ENCODE measurements around the gene MXD4. TPM values are rescaled to one million over a fixed set of nuclear protein-coding genes. Genes with fewer than 3 reads are reported as not detected.

MXD4 gene, protein sequence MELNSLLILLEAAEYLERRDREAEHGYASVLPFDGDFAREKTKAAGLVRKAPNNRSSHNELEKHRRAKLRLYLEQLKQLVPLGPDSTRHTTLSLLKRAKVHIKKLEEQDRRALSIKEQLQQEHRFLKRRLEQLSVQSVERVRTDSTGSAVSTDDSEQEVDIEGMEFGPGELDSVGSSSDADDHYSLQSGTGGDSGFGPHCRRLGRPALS
- 10 to 100 TPM; 24.0 to 46.7 (median 32.7) TPM for polyA plus RNA-seq
- long read RNA-seq, donor 1 = 0 reads
- long read RNA-seq, donor 2, full-length matches to known transcripts = 5 of 5 reads
- long read RNA-seq, donor 2, partial matches to known transcripts = 0 of 5 reads
- long read RNA-seq, donor 2, other reads (novel, unspliced or antisense) = 0 of 5 reads
- long read RNA-seq, donor 3, full-length matches to known transcripts = 12 of 12 reads
- long read RNA-seq, donor 3, partial matches to known transcripts = 0 of 12 reads
- long read RNA-seq, donor 3, other reads (novel, unspliced or antisense) = 0 of 12 reads
- long read RNA-seq, donor 4 = 0 reads
- long read RNA-seq, donor 5, full-length matches to known transcripts = 10 of 10 reads
- long read RNA-seq, donor 5, partial matches to known transcripts = 0 of 10 reads
- long read RNA-seq, donor 5, other reads (novel, unspliced or antisense) = 0 of 10 reads
- long read RNA-seq, donor 6, full-length matches to known transcripts = 11 of 40 reads
- long read RNA-seq, donor 6, partial matches to known transcripts = 29 of 40 reads
- long read RNA-seq, donor 6, other reads (novel, unspliced or antisense) = 0 of 40 reads
- long read RNA-seq, donor 7 = 0 reads
- long read RNA-seq, donor 8, full-length matches to known transcripts = 2 of 2 reads
- long read RNA-seq, donor 8, partial matches to known transcripts = 0 of 2 reads
- long read RNA-seq, donor 8, other reads (novel, unspliced or antisense) = 0 of 2 reads
- long read RNA-seq, donor 9, full-length matches to known transcripts = 4 of 15 reads
- long read RNA-seq, donor 9, partial matches to known transcripts = 11 of 15 reads
- long read RNA-seq, donor 9, other reads (novel, unspliced or antisense) = 0 of 15 reads
- long read RNA-seq, donor 10, full-length matches to known transcripts = 20 of 20 reads
- long read RNA-seq, donor 10, partial matches to known transcripts = 0 of 20 reads
- long read RNA-seq, donor 10, other reads (novel, unspliced or antisense) = 0 of 20 reads

DNA sequence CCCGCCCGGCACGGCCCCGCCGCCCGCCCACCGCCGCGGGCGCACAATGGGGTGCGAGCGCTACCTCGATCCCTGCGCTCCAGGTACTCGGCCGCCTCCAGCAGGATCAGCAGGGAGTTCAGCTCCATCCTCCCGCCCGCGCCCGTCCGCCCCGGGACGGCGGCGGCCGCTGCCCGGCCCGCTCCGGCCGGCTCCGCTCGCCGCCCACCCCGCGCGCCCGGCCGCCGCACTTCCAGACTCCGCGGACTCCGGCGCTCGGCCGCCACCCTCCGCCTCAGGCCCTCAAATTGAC, at the start of gene MXD4:
MXD4 (minus strand) TSS at position 257 of the 292 bp plus-strand sequence; CDS start at position 128, 129 bp downstream.
- FAIRE-seq = no peak
- Histone ChIP-seq H3K36me3 (ENCODE audit: control insufficient read depth in 3 of 3, insufficient read depth in 2 of 3, low read depth in 1 of 3, low read length in 3 of 3) (peaks cover 0 to 42% (median 0%) of the 10 kb centered on the region in 3 donors), H3K27ac (ENCODE audit: low read depth in 1 of 3, low read length in 2 of 3) (peak within 1 kb of the TSS; percentile 82 to 98 (median 88)), H3K27me3 (ENCODE audit: control insufficient read depth in 3 of 3, insufficient read depth in 3 of 3, low read length in 3 of 3) (no peaks in the 10 kb centered on the region), H3K4me1 (ENCODE audit: control insufficient read depth in 3 of 3, insufficient read depth in 2 of 3, low read depth in 1 of 3, low read length in 2 of 3) (peaks cover 1 to 29% (median 10%) of the 10 kb centered on the region in 3 donors), H3K4me3 (ENCODE audit: low read depth in 1 of 3, low read length in 3 of 3) (peak within 1 kb of the TSS; percentile 87 to 92 (median 91)), H3K9me3 (ENCODE audit: control insufficient read depth in 2 of 2, insufficient read depth in 1 of 2, low read depth in 1 of 2, low read length in 1 of 2) (no peaks in the 10 kb centered on the region)
- 0 to 1% (median 0%) methylated on average over 23 to 46 of the region's 46 CpGs for WGBS, 3 donors
- no peak for DNase-seq

DNA sequence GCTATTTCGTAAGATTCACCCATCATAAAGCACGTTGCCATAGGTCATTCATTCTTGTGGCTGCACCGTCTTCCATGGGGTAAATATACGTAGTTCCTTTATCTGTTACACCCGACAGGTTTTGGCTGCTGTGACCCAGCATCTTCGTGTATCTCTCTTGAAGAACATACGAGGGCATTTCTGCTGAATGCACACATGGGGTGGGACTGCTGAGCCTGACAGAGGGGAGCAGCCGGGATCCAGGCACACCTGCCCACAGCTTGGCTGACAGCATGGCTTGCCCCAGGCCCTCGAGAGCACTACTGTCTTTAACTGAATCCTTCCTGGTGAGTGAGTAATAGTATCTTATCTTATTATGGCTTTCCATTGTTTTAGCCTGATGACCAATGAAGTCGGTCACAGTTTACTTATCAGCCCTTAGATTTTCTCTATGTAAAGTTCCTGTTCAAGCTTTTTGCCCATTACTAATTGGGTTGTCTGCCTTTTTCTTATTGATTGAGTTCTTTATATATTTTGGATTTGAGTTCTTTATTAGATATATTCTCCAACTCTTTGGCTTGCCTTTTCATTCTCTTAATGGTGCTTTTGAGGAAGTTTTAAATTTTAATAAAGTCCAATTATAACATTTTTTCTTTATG, 45.0 kb upstream of the MXD4 start:
- H3K36me3 ChIP-seq (ENCODE audit: control insufficient read depth in 3 of 3, insufficient read depth in 2 of 3, low read depth in 1 of 3, low read length in 3 of 3) = peaks cover 0 to 4% (median 0%) of the 10 kb centered on the region in 3 donors
- H3K27me3 ChIP-seq (ENCODE audit: control insufficient read depth in 3 of 3, insufficient read depth in 3 of 3, low read length in 3 of 3) = no peaks in the 10 kb centered on the region
- DNase-seq (no peak), FAIRE-seq (no peak)
- peaks cover 0 to 22% of the 10 kb centered on the region in 2 donors for H3K9me3 ChIP-seq (ENCODE audit: control insufficient read depth in 2 of 2, insufficient read depth in 1 of 2, low read depth in 1 of 2, low read length in 1 of 2)
- no peaks in the 10 kb centered on the region for H3K4me1 ChIP-seq (ENCODE audit: control insufficient read depth in 3 of 3, insufficient read depth in 2 of 3, low read depth in 1 of 3, low read length in 2 of 3)
- no peak overlapping the region for H3K4me3 ChIP-seq (ENCODE audit: low read depth in 1 of 3, low read length in 3 of 3)
- H3K27ac ChIP-seq (ENCODE audit: low read depth in 1 of 3, low read length in 2 of 3) = no peak overlapping the region
- WGBS, 3 donors = 90 to 92% (median 91%) methylated on average over 10 of the region's 10 CpGs

DNA sequence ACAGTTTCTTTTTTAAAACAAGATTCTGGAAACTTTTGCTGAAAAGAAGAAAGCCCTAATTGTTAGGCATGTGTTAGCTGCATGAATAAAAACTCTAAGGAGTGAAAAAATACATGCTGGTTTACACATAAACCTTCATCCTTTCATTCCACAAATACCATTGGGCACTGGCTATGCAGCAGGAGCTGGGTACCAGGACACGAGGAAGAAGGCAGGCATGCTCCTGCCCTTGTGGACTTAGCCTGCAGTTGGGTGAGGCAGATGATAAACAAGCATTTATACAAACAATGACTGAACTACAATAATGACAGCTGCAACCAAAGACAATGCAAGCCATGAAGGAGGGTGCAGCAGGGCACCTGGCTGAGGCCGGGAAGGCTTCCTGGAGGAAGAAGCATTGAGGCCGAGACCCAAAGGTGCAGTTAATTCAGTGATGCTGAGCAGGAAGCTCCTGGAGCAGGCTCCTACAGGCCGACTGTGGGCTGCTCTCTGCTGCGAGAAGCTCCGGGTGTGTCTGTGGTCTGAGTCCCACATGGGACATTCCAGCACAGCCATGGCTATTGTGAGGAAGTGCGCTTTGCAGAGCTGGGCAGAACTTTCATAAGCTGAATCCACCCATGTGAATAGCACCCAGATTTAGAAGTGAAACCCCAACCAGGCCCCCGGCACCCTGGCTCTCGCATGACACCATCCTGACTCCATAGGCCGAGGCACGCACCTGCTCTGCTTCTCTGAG, 44.0 kb upstream of the MXD4 start:
- H3K27me3 ChIP-seq (ENCODE audit: control insufficient read depth in 3 of 3, insufficient read depth in 3 of 3, low read length in 3 of 3) = no peaks in the 10 kb centered on the region
- peaks cover 0 to 4% (median 0%) of the 10 kb centered on the region in 3 donors for H3K36me3 ChIP-seq (ENCODE audit: control insufficient read depth in 3 of 3, insufficient read depth in 2 of 3, low read depth in 1 of 3, low read length in 3 of 3)
- DNase-seq = peak in 1 of 2 donors; percentile 55
- no peak overlapping the region for H3K4me3 ChIP-seq (ENCODE audit: low read depth in 1 of 3, low read length in 3 of 3)
- no peak overlapping the region for H3K27ac ChIP-seq (ENCODE audit: low read depth in 1 of 3, low read length in 2 of 3)
- 62 to 74% (median 73%) methylated on average over 11 of the region's 11 CpGs for WGBS, 3 donors
- no peaks in the 10 kb centered on the region for H3K4me1 ChIP-seq (ENCODE audit: control insufficient read depth in 3 of 3, insufficient read depth in 2 of 3, low read depth in 1 of 3, low read length in 2 of 3)
- FAIRE-seq = no peak
- H3K9me3 ChIP-seq (ENCODE audit: control insufficient read depth in 2 of 2, insufficient read depth in 1 of 2, low read depth in 1 of 2, low read length in 1 of 2) = peaks cover 0 to 18% of the 10 kb centered on the region in 2 donors

DNA sequence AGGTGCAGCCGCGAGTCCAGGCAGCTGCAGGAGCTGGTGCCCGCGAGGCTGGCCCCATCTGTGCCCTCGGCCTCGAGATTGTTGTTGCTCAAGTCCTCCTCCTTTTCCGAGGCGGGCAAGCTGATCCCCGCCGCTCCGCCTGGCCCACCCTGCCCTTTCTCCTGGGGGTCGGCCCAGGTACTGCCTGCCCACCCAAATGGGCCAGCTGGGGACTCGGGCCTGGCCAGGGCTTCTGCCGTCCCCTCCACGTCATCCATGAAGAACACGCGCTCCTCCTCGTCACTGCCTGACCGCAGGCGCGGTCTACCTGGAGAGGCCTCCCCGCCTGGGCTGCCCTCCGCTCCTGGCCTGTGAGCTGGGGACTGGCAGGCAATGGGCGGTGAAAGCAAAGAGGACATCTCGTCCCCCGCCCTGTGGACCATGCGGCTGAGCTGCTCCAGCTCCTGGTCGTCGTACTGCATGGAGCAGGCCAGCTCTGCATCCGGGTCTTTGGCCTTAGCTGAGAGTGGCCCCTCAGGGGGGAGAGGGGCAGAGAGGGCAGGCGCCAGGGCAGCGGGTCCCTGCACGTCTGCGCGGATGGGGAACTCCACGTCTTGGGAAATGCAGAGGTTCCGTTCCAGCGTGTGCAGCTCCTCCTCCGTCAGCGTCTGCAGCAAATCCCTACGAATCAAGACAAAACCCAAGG, 43.1 kb upstream of the MXD4 start:
- 92 to 96% (median 93%) methylated on average over 36 to 41 of the region's 41 CpGs for WGBS, 3 donors
- H3K4me1 ChIP-seq (ENCODE audit: control insufficient read depth in 3 of 3, insufficient read depth in 2 of 3, low read depth in 1 of 3, low read length in 2 of 3) = no peaks in the 10 kb centered on the region
- DNase-seq (no peak), FAIRE-seq (no peak)
- no peak overlapping the region for H3K27ac ChIP-seq (ENCODE audit: low read depth in 1 of 3, low read length in 2 of 3)
- no peaks in the 10 kb centered on the region for H3K27me3 ChIP-seq (ENCODE audit: control insufficient read depth in 3 of 3, insufficient read depth in 3 of 3, low read length in 3 of 3)
- peaks cover 0 to 18% of the 10 kb centered on the region in 2 donors for H3K9me3 ChIP-seq (ENCODE audit: control insufficient read depth in 2 of 2, insufficient read depth in 1 of 2, low read depth in 1 of 2, low read length in 1 of 2)
- H3K4me3 ChIP-seq (ENCODE audit: low read depth in 1 of 3, low read length in 3 of 3) = no peak overlapping the region
- H3K36me3 ChIP-seq (ENCODE audit: control insufficient read depth in 3 of 3, insufficient read depth in 2 of 3, low read depth in 1 of 3, low read length in 3 of 3) = peaks cover 0 to 4% (median 0%) of the 10 kb centered on the region in 3 donors

DNA sequence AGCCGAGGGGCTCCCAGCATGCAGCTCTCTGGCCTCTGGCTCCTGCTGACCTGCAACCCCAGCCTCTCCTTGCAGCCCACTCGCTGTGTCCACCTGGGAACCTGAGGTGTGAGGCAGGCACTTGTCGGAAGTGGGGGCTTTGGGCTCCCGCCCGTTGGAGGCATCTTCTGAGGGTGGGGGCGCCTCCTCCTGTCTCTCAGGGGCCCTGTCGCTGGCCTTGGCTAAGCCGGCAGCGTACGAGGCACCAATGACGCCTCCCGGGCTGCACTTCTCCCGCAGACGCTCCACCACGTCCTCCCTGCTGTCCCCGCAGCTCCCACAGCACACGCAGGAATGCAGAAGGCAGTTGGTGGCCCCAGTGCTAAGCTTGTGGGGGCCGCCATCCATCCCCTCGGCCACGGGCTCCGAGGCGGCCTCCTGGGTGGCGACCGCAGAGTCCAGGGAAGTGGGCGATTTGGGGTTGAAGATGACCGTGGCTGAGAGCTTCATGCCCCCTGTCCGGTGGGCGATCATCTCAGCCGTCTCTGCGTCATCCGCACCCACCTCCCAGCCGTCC, 42.5 kb upstream of the MXD4 start:
- no peaks in the 10 kb centered on the region for H3K4me1 ChIP-seq (ENCODE audit: control insufficient read depth in 3 of 3, insufficient read depth in 2 of 3, low read depth in 1 of 3, low read length in 2 of 3)
- FAIRE-seq (no peak), DNase-seq (no peak)
- peaks cover 0 to 18% of the 10 kb centered on the region in 2 donors for H3K9me3 ChIP-seq (ENCODE audit: control insufficient read depth in 2 of 2, insufficient read depth in 1 of 2, low read depth in 1 of 2, low read length in 1 of 2)
- H3K4me3 ChIP-seq (ENCODE audit: low read depth in 1 of 3, low read length in 3 of 3) = no peak overlapping the region
- no peaks in the 10 kb centered on the region for H3K27me3 ChIP-seq (ENCODE audit: control insufficient read depth in 3 of 3, insufficient read depth in 3 of 3, low read length in 3 of 3)
- no peak overlapping the region for H3K27ac ChIP-seq (ENCODE audit: low read depth in 1 of 3, low read length in 2 of 3)
- 91 to 94% (median 93%) methylated on average over 26 to 32 of the region's 32 CpGs for WGBS, 3 donors
- peaks cover 0 to 4% (median 0%) of the 10 kb centered on the region in 3 donors for H3K36me3 ChIP-seq (ENCODE audit: control insufficient read depth in 3 of 3, insufficient read depth in 2 of 3, low read depth in 1 of 3, low read length in 3 of 3)

DNA sequence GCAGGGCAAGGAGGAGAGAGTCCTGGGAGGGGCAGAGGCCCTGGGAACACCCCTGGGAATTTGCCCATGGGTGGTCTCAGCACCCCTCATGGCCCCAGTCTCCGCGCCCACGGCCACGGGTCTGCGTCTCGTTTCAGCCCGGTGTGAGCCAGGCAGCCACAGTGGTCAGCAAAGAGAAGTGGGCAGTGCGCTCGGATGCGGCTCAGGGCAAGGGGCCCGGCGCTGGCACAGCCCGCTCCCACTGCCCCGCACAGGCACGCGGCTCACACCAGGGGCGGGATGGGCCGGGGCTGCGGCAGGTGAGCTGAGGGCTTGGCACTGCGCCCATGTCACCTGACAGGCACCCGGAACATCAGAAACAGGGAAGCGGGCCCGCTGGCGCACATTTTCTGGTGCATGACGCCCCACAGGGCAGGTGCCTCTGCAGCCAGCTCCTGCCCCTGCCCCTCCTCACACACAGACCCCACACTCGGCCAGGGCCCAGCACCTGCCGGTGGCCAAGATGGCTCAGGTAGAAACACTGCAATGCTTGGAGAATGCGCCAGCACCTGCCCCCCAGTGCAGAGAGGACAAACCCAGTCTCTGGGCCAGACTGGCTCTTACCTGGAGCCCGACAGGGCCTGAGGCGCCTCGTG, 41.9 kb upstream of the MXD4 start:
- DNase-seq = peak in 1 of 2 donors; percentile 48
- WGBS, 3 donors = 32 to 73% (median 56%) methylated on average over 19 to 31 of the region's 31 CpGs
- Histone ChIP-seq H3K4me1 (ENCODE audit: control insufficient read depth in 3 of 3, insufficient read depth in 2 of 3, low read depth in 1 of 3, low read length in 2 of 3) (no peaks in the 10 kb centered on the region), H3K27me3 (ENCODE audit: control insufficient read depth in 3 of 3, insufficient read depth in 3 of 3, low read length in 3 of 3) (no peaks in the 10 kb centered on the region), H3K4me3 (ENCODE audit: low read depth in 1 of 3, low read length in 3 of 3) (no peak overlapping the region), H3K27ac (ENCODE audit: low read depth in 1 of 3, low read length in 2 of 3) (no peak overlapping the region), H3K9me3 (ENCODE audit: control insufficient read depth in 2 of 2, insufficient read depth in 1 of 2, low read depth in 1 of 2, low read length in 1 of 2) (peaks cover 0 to 18% of the 10 kb centered on the region in 2 donors), H3K36me3 (ENCODE audit: control insufficient read depth in 3 of 3, insufficient read depth in 2 of 3, low read depth in 1 of 3, low read length in 3 of 3) (peaks cover 0 to 4% (median 0%) of the 10 kb centered on the region in 3 donors)
- no peak for FAIRE-seq
